Measurements from ENCODE around the gene IL23A.

IL23A gene

DNA sequence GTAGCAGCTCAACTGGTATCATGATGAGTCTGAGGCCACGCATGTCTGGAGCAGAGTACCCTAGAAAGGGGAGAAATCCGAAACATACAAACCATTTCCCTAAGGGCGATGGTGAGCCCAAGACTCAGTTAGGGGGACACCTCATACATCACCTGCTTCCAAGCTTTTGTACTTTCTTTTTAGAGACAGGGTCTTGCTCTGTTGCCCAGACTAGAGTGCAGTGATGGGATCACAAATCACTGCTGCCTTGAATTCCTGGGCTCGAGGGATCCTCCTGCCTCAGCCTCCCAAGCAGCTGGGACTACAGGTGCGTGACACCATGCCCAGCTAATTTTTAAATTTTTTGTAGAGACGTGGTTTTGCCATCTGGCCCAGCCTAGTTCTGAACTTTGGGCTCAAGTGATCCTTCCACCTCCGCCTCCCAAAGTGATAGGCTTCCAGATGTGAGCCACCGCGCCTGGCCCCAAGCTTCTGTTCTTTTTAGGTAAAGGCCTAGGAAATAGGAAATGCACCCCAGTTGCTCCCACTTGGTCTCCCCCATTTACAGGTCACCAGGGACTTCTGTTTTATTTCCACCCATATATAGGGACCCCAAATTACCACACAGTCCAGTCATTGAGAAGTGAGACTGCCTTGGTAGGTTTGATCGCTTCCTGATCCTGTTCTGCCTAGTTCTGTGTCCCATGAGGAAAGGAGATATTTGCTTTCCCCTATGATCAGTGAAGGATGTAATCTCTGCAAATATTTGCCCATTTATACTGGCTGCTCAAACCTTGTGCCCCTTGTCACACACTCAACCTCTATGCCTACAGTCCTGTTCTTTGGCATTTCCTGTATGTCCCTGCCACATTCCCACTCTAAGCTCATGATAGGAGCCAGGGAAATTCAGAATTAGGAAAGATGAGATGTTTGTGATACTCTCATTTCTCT is 23.7 kb downstream of the IL23A start, which contains the start of gene APOF:
TSS of gene APOF (minus strand) at position 728 of the 930 bp plus-strand sequence. CDS start at position 616, 112 bp downstream.
- DNase-seq = no peak

DNA sequence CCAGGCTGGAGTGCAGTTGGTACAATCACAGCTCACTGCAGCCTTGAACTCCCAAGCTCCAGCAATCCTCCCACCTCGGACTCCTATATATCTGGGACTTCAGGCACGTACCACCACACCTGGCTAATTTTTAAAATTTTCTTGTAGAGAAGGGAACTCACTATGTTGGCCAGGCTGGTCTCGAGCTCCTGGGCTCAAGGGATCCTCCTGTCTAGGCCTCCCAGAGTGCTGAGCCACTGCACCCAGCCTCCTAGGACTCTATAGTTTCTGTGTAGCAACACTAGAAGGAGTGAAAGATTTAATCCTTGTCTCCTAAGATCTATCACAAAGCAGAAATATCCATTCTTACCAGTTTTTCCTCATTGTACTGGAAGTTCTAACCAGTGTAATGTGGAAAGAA is 28.3 kb downstream of the IL23A start:
- no peak for DNase-seq

DNA sequence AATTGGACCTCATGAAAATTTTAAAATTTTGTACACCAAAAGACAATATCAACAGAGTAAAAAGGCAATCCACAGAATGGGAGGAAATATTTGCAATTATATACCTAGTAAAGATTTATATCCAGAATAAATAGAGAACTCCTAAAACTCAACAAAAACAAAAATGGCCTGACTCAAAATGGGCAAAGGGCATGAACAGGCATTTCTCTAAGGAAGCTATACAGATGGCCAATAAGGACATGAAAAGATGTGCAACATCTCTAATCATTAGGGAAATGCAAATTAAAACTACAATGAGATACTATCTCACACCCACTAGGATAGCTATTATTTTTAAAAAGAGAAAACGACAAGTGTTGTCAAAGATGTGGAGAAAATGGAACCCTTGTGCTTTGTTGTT is 34.8 kb downstream of the IL23A start:
- no peak for DNase-seq

DNA sequence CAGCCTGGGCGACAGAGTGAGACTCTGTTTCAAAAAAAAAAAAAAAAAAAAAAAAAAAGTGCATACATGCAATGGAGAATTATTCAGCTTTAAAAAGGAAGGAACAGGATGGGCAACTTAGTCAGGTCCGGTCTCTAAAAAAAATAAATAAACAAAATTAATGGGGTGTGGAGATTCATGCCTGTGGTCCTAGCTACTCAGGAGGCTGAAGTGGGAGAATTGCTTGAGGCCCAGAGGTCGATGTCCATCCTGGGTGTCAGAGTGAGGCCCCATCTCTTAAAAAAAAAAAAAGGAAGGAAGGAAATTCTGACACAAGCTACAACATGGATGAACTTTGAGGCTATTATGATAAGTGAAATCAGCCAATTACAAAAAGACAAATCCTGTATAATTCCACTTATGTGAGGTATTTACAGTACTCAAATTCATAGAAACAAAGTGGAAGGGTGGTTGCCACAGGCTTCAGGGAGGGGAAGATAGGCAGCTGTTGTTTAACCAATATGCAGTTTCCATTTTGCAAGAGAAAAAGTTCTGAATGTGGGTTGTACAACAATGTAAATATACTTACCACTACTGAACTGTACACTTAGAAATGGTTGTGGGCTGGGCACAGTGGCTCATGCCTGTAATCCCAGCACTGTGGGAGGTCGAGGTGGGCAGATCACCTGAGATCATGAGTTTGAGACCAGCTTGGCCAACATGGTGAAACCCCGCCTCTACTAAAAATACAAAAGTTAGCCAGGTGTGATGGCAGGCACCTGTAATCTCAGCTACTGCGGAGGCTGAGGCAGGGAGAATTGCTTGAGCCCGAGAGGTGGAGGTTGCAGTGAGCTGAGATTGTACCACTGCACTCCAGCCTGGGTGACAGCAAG is 36.3 kb downstream of the IL23A start:
- DNase-seq = no peak

DNA sequence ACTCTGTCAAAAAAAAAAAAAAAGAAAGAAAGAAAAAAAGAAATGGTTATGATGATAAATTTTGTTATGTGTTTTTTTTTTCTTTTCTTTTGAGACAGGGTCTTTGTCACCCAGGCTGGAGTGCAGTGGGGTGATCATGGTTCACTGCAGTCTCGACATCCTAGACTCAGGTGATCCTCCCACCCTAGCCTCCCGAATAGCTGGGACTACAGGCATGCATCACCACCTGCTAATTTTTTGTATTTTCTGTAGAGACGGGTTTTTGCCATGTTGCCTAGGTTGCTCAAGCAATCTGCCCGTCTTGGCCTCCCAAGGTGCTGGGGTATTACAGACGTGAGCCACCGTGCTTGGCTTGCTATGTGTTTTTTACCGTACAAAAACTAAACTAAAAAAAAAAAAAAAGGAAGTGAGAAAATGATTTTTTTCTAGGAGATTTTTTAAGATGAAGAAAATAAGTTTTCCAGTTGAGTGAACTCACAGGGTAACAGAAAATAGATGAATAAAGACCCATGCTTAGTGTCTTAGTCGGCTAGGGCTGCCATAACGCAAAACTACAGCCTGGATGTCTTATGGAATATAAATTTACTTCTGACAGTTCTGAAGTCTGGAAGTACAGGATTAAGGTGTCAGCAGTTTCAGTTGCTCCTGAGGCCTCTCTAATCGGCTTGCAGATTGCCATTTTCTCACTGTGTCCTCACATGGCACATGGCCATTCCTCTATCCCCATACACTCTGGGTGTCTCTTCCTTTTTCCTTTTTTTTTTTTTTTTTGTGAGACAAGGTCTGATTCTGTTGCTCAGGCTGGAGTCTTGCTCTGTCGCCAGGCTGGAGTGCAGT is 37.1 kb downstream of the IL23A start:
- DNase-seq = no peak

DNA sequence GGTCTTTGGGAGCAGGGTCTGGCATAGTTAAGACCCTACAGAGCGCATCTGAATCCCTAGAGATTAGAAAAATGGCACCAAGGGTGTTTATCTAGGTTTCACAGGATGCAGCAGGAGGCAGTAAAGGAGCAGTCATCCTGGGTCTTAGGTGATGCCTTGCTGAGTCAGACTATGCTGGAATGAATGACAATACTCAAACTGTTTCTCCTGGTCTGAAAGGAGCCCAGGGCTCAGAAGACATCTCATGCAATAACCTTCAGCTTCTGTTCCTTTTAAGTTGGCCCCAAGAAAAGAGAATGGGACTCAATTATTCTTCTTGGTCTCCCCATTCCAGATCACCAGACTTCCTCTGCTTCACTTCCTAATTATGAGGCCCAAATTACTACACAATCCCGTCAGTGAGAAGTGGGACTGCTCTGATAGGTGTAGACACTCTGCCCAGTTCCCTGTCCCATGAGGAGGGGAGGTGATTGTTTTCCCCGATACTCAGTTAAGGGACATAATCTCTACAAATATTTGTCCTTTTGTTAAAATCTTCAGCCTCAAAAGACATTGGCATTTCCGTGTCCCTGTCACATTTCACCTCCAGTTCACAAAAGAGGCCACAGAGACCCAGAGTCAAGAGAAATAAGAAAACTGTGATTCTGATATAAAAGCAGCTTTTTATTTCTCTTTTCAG is 38.8 kb downstream of the IL23A start:
- DNase-seq = no peak

DNA sequence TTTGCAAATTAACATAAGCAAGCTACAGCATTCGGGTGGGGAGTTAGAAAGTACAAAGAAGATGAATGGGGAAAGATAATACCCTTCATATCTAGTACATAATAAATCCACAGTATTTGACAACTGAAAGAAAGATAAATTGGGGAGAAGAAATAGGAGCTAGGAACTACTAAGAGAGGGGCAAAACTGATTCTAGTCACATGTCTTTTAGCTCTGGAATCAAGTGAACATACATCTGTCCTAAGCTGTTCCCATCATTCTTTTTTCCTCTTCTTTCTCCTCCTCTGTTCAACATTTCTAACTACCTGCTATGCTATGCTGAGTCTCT is 39.3 kb downstream of the IL23A start:
- DNase-seq = no peak

DNA sequence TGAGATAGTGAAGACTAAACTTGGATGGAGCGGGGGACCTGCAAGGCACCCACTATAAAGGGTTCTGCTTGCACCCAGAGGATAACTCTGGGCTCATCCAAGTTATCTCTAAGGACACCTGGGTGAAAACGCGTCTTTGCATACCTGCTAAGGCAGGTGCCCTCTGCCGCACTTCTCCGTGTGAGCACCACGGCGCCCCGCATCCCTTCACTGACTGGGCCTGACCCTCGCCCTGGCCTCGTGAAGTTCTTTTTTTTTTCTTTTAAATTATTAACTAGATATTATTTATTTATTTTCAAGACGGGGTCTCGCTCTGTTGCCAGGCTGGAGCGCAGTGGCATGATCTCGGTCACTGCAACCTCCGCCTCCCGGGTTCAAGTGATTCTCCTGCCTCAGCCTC is 43.9 kb downstream of the IL23A start:
- no peak for DNase-seq

DNA sequence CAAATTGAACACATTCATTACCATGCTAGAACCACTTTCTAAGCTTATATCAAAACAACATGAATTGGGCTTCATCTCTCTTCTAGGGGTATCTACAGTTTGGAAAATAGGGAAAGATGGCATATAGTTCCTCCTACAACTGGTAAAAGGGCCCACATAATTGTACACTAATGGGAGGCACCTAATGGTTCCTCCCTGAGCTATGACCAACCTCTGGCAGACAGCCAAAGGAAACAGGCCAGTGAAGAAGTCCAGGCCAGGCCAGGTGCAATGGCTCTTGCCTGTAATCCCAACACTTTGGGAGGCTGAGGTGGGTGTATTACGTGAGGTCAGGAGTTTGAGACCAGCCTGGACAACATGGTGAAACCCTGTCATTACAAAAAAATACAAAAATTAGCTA is 47.2 kb downstream of the IL23A start:
- DNase-seq = no peak

DNA sequence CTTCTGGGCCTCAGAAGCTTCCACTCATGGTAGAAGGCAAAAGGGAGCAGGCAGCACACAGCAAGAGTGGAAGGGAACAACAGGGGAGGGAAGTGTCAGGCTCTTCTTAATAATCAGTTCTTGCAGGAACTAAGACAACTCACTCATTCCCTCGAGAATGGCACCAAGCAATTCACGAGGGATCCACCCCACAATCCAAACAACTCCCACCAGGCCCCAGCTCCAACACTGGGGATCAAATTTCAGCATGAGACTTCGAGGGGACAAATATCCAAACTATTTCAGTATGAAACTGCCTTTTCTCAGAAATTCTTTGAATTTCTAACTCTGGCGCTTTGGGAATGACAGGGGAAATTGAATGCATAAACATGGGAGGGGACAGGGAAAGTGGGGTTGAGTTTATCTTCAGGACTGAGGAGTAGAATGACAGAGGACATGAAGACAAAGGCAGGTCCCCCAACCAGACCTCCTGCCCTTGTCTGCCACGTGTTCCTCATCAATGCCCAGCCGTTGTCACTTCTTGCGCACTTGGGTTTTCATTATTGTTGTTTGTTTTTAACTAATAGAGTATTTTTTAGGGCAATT is 48.6 kb downstream of the IL23A start:
- no peak for DNase-seq

DNA sequence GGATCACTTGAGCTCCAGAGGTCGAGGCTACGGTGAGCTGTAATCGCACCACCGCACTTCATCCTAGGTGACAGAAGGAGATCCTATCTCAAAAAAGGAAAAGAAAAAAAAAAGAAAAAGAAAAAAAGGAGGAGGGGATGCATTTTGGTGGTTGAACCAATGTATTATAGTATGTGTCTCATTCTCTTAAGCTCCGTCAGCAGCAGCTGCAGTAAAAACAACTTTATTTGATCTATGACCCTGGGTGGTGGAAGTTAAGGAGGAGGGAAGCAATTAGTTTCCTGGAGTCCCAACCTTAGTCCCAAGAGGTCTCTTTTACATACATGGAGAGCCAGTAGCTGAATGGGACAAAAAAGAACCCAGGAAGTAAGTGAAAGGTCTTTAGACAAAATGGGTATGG is 50.7 kb downstream of the IL23A start:
- no peak for DNase-seq

Data from NCI-H748 treated with DMSO at 0.1 percent for 48 hours (cell line).